ENCODE results near the gene ADGRF3. TPM values are rescaled to one million over a fixed set of nuclear protein-coding genes. Genes with fewer than 3 reads are reported as not detected.
A peak's percentile ranks its signal among the peaks of the same experiment; 100 is the strongest.

Gene ADGRF3
- total and polyA plus RNA-seq, 2 of the 13 experiments (the other 11 are each of a cell fraction or from before 2014, with no cell fraction given), result 0.40 to 1.5 TPM

- no peak for TF ChIP-seq AHDC1 (CRISPR knock-in tag; IDR thresholded peaks at IDR 0.05; ENCODE audit: borderline replicate concordance)
- peak; percentile 53 for TF ChIP-seq THAP11 (CRISPR knock-in tag; IDR thresholded peaks at IDR 0.05)
- no peak for TF ChIP-seq LCORL (IDR thresholded peaks at IDR 0.05)
- no peak for TF ChIP-seq LCORL (CRISPR knock-in tag; IDR thresholded peaks at IDR 0.05)
- TF ChIP-seq, protein P1, sequence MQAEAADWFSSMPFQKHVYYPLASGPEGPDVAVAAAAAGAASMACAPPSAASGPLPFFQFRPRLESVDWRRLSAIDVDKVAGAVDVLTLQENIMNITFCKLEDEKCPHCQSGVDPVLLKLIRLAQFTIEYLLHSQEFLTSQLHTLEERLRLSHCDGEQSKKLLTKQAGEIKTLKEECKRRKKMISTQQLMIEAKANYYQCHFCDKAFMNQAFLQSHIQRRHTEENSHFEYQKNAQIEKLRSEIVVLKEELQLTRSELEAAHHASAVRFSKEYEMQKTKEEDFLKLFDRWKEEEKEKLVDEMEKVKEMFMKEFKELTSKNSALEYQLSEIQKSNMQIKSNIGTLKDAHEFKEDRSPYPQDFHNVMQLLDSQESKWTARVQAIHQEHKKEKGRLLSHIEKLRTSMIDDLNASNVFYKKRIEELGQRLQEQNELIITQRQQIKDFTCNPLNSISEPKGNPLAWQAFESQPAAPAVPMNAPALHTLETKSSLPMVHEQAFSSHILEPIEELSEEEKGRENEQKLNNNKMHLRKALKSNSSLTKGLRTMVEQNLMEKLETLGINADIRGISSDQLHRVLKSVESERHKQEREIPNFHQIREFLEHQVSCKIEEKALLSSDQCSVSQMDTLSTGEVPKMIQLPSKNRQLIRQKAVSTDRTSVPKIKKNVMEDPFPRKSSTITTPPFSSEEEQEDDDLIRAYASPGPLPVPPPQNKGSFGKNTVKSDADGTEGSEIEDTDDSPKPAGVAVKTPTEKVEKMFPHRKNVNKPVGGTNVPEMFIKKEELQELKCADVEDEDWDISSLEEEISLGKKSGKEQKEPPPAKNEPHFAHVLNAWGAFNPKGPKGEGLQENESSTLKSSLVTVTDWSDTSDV (CRISPR knock-in tag; IDR thresholded peaks at IDR 0.05), result no peak
- TF ChIP-seq, protein P2, sequence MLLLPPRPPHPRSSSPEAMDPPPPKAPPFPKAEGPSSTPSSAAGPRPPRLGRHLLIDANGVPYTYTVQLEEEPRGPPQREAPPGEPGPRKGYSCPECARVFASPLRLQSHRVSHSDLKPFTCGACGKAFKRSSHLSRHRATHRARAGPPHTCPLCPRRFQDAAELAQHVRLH (CRISPR knock-in tag; IDR thresholded peaks at IDR 0.05; ENCODE audit: borderline replicate concordance, low read depth), result peak; percentile 79; the same call in 1 of the 2 replicates
- TF ChIP-seq ZNF616 (CRISPR knock-in tag; IDR thresholded peaks at IDR 0.05; ENCODE audit: low read depth), result no peak
- TF ChIP-seq ZNF83 (CRISPR knock-in tag; IDR thresholded peaks at IDR 0.05; ENCODE audit: borderline replicate concordance), result no peak
- TF ChIP-seq ZMYM3 (CRISPR knock-in tag; IDR thresholded peaks at IDR 0.05), result peak; percentile 9; the same call in 1 of the 2 replicates
- TF ChIP-seq ZNF503 (CRISPR knock-in tag; IDR thresholded peaks at IDR 0.05), result no peak
- TF ChIP-seq TEAD2 (CRISPR knock-in tag; IDR thresholded peaks at IDR 0.05), result no peak
- TF ChIP-seq CEBPG (CRISPR knock-in tag; IDR thresholded peaks at IDR 0.05), result peak; percentile 55
- no peak for TF ChIP-seq ELF1 (CRISPR knock-in tag; IDR thresholded peaks at IDR 0.05)
- TF ChIP-seq NFATC3 (CRISPR knock-in tag; IDR thresholded peaks at IDR 0.05), result no peak
- TF ChIP-seq, protein P3, sequence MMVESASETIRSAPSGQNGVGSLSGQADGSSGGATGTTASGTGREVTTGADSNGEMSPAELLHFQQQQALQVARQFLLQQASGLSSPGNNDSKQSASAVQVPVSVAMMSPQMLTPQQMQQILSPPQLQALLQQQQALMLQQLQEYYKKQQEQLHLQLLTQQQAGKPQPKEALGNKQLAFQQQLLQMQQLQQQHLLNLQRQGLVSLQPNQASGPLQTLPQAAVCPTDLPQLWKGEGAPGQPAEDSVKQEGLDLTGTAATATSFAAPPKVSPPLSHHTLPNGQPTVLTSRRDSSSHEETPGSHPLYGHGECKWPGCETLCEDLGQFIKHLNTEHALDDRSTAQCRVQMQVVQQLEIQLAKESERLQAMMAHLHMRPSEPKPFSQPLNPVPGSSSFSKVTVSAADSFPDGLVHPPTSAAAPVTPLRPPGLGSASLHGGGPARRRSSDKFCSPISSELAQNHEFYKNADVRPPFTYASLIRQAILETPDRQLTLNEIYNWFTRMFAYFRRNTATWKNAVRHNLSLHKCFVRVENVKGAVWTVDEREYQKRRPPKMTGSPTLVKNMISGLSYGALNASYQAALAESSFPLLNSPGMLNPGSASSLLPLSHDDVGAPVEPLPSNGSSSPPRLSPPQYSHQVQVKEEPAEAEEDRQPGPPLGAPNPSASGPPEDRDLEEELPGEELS (CRISPR knock-in tag; IDR thresholded peaks at IDR 0.05), result no peak
Observed at GRCh38 chr2:26330114-26330549, 16.5 kb downstream of the ADGRF3 start (continued).
